GM13976 (cell line): ENCODE measurements around the gene ATXN7L1.

Experiments used
- DNase-seq: peaks from one replicate; pipeline ENCODE4 v3.0.0; 2012; ENCODE audit warnings: low spot score
- CTCF ChIP-seq: IDR thresholded peaks from 2 replicates; pipeline ENCODE4 v1.5.1; 2012; ENCODE audit warnings: borderline replicate concordance, mild to moderate bottlenecking; ENCODE audit not compliant: insufficient read depth; ENCODE audit errors: extremely low read depth, missing control alignments, control extremely low read depth
- in situ Hi-C: fragments of 300-500 bp; cut with MboI; formaldehyde crosslinking; loops from one replicate; pipeline ENCODE4 v1.12.0; 2022; ENCODE audit warnings: low sequenced_read_pairs, mixed read lengths, inconsistent platforms; ENCODE audit not compliant: unreplicated experiment

Gene ATXN7L1

GRCh38 chr7:105691082-105691679 is 185.2 kb downstream of the ATXN7L1 start:
- DNase-seq: peak; percentile 45
- in situ Hi-C loops: no loop called here
- TF ChIP-seq CTCF: no peak

GRCh38 chr7:105690325-105690945 is 186.0 kb downstream of the ATXN7L1 start:
- in situ Hi-C loops: no loop called here
- no peak for DNase-seq

DNA sequence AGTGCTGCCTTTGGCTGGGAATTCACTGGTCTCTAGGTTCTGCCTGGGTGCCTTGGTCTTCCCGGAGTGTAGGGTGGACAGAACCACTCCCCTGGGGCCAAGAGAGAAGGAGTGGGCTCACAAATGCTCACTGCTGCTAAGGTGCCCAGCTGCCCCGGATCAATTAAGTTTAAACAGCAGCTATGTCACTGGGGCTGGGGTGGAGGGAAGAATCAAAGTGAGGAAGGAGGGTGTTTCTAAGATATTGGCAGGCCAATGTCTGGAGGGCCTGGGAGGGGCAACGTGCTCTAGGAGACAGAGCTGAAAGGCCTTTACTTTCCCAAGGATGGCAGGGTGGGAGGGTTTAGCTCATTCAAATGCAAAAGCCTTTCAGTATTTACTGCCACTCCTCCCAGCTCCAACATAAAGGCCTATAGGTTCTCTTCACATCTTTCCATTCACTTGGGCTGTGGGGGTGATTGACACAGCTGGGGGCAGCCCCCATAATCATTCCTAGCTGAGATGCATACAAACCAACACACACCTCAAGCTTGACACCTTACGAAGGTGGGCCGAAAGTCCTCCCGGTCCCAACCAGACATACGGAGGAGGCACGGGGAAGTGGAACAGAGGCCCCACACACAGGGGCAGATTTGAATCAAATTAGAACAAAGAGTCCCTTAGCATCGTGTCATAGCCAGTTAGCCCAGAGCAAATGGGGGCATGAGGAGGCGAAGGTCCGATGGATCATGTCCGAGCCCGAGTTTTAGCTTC is 187.2 kb downstream of the ATXN7L1 start:
- TF ChIP-seq CTCF: no peak
- in situ Hi-C loops: no loop called here
- no peak for DNase-seq

More at GRCh38 chr7:105690325-105690945, 186.0 kb downstream of the ATXN7L1 start:
- no peak for TF ChIP-seq CTCF

- in situ Hi-C loops: no loop called here
- DNase-seq: no peak
- TF ChIP-seq CTCF: no peak
Measured at GRCh38 chr7:105688617-105689016, 187.8 kb downstream of the ATXN7L1 start.

- no peak for TF ChIP-seq CTCF
- in situ Hi-C loops: no loop called here
- no peak for DNase-seq
Measured at GRCh38 chr7:105685161-105685560, 191.2 kb downstream of the ATXN7L1 start.

DNA sequence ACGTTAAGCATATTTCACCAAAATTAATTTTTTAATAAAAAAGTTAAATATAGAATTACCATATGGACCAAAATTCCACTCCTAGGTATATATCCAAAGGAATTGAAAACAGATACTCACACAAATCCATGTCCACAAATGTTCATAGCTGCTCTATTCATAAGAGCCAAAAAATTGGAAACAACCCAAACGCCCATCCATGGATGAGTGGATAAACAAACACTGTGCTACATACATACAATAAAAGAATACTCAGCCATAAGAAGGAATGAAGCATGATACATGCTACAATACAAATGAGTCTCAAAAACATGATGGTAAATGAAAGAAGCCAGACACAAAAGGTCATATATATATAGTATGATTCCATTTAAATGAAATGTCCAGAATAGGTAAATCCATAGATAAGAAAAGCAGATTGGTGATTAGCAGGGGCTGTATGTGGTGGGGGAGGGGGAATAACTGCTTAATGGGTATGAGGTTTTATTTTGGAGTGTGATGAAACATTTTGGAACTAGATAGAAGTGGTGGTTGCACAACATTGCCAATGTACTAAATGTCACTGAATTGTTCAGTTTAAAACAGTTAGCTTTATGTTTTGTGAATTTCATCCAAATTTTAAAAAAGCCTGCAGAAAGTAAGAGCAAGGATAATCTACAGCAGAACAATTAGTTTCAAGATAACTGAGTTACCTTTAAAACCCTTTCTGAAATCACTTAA is 193.9 kb downstream of the ATXN7L1 start:
- no peak for TF ChIP-seq CTCF
- in situ Hi-C loops: no loop called here
- DNase-seq: no peak
